Erythroblast (primary cell): ENCODE data around the gene FAM32A.

ENCODE experiments used
- GATA1 ChIP-seq: IDR thresholded peaks from 2 replicates; pipeline ENCODE4 v1.6.1; 2011; ENCODE audit warnings: low read depth, mild to moderate bottlenecking, control low read depth, low read length, moderate library complexity
- POLR2A ChIP-seq: IDR thresholded peaks from 2 replicates; pipeline ENCODE4 v1.6.1; 2011; ENCODE audit warnings: mild to moderate bottlenecking, low read length

- TF ChIP-seq POLR2A (no peak), GATA1 (no peak)
Measured at GRCh38 chr19:16156904-16157303, 28.3 kb upstream of the FAM32A start.
